GM18499 (cell line): ENCODE data around the gene TRIM65.
A peak's percentile ranks its signal among the peaks of the same experiment; 100 is the strongest.
"Not testable (repeated sequence)": the region's sequence is repeated elsewhere in the genome, so short reads cannot be mapped to it uniquely, and the experiment has no call there.

Experiments
- ATAC-seq: cut with Tn5 transposase; IDR thresholded peaks from one replicate; pipeline ENCODE4 v1.9.1; 2021; ENCODE audit warnings: moderate number of reproducible peaks; ENCODE audit not compliant: insufficient read depth, unreplicated experiment

Gene TRIM65

DNA sequence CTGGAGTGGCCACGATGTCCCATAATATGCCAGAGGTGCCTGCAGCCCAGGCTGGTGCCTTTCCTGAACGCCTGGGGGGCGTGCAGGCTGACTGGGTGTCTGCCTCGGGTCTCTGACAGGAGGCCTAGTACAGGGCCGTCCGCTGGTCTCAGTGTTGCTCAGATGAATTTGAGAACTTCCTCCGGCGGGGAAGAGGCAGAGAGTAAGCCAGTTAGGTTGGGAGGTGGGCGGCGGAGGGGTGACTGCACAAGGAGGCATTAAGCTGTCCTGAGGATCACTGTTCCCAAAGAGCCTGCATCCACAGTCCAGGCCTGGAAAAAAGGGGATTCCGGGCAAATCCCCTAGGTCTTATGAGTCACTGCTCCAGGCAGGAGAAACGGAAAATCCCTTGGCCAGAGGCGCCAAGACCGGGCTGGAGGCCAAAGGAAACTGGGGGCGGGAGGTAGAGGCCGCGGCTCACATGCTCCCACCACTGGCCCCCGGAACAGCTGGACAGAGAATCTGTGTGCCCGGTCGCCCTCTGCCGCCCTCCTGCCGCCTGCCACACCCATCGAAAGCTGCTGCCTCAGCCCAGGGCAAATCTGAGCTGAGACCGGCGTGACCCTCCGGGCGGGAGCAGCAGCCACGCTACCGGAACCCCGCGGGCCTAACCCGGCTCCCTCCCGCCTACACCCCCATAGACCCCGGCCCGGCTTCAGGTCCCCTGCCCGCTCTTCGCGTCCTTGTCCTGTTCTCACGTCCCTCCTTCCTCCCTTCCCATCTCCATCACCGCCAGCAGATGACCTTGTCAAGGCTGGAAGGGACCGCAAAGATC, 19.6 kb downstream of the TRIM65 start:
- ATAC-seq = no peak

- no peak for ATAC-seq
These were observed 20.4 kb downstream of the TRIM65 start for GRCh38 chr17:75876190-75876937.

- no peak for ATAC-seq
These were observed 20.9 kb downstream of the TRIM65 start for GRCh38 chr17:75875940-75876189.

GRCh38 chr17:75875182-75875939, 21.4 kb downstream of the TRIM65 start:
- ATAC-seq = no peak

DNA sequence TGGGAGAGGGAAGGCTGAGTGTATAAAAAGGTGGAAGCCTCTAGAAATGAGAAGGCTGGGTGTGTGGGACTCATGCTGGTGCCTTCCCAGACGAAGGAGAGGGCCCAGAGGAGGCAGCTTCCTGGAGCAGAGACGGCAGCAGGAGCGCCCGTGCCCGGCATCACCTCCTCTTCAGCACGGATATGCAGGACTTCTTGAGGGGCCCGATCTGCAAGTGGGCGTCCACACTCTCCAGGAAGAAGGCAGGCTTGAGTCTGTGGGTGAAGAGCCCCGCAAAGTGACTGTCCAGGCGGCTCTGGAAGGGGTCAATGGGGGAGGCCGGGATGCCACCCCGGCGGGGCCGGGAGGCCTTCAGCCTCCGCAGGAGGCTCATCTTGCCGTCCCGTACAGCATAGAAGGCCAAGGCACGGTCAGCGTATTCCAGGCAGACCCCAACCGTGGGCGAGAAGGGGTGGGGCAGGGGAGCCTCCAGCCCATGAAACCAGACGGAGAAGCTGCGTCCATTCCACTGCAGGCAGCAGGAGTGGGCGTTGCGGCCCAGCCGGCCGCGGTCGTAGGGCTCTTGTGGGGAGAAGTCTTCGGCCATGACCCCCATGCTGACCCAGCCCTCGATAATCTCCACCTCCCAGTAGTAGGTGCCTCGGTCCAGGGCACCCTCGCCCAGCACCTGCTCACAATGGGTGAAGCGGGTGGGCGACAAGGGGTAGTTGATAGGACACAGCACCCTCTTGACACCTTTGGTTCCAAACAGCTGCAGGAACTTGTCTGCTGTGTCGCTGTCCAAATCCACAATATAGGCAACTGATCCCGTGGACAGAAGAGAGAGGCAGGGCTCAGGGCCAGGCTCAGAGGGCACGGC, 22.2 kb downstream of the TRIM65 start:
- no peak for ATAC-seq

- ATAC-seq = no peak
These were observed 23.0 kb downstream of the TRIM65 start for GRCh38 chr17:75873587-75874322.

- no peak for ATAC-seq
These were observed 24.1 kb downstream of the TRIM65 start for GRCh38 chr17:75872434-75873351.

- ATAC-seq = not testable (repeated sequence)
These were observed 26.5 kb downstream of the TRIM65 start for GRCh38 chr17:75870228-75870627.

DNA sequence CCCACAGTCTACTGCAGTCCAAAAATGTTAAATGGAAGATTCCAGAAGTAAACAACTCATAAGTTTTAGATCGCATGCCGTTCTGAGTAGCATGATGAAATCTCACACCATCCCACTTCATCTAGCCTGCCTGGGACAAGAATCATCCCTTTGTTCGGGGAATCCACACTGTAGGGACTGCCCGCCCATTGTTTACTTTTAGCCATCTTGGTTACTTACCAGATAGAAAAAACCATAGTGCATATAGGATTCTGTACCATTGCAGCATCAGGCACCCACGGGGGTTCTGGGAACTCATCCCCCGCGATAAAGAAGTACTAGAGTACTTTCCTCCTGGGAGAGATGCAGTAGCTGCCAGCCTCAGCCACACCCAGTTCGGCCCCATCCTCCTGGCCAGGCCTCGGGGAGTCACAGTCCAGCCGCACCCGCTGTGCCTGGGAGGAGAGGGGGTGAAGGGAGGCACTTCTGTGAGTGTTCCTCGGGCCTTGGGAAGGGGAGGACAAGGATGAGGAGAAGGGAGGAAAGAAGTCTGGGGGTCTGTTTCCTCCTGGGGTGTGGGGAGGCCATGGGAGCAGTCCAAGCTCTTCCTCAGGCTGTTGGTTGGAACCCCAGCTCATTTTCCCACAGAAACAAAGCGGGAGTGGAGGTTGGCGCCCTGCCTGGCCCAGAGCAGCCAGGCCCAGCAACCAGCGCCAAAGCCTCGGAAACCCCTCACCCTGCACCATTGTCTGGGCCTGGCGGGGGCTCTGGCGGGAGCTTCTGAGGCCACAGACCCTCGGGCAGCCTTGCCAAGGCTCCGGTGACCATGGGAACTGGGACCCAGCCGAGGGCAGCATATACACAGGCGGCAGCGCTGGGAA, 27.2 kb downstream of the TRIM65 start:
- no peak for ATAC-seq

GRCh38 chr17:75868730-75869281, 27.9 kb downstream of the TRIM65 start:
- ATAC-seq = not testable (repeated sequence)

- not testable (repeated sequence) for ATAC-seq
These were observed 31.2 kb downstream of the TRIM65 start for GRCh38 chr17:75865404-75866188.

- ATAC-seq = peak; percentile 14
These were observed 31.9 kb downstream of the TRIM65 start for GRCh38 chr17:75864887-75865286.

- ATAC-seq = peak; percentile 65
These were observed 32.3 kb downstream of the TRIM65 start for GRCh38 chr17:75864448-75864871.

DNA sequence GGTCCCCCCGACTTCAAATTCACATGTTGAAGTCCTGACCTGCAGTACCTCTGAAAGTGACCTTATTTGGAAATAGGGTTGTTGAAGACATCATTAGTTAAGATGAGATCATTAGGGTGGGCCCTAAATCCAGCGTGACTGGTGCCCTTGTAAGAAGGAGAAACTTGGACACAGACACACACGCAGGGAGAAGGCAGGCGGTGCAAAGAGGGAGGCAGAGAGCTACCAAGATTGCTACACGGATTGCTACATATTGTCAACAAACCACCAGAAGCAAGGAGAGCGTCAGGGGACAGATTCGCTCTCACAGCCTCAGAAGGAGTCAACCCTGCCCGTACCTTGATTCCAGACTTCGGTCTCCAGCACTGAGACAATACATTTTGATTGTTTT, 34.8 kb downstream of the TRIM65 start:
- no peak for ATAC-seq

DNA sequence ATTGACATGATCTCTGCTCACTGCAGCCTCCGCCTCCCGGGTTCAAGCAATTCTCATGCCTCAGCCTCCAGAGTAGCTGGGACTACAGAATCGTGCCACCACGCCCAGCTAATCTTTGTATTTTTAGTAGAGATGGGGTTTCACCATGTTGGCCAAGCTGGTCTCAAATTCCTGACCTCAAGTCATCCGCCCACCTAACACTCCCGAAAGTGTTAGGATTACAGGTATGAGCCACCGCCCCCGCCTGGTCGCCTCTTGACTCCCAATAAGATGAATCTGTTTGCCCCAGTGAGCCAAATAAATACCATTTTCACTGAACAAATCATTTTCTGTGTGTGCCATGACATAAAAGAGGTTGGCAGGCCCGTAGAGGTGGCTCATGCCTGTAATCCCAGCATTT, 37.4 kb downstream of the TRIM65 start:
- ATAC-seq = not testable (repeated sequence)

- no peak for ATAC-seq
These were observed 40.5 kb downstream of the TRIM65 start for GRCh38 chr17:75856062-75856756.
